Measurements from ENCODE around the gene KCNAB2. TPM values are rescaled to one million over a fixed set of nuclear protein-coding genes. Genes with fewer than 3 reads are reported as not detected.
"Not testable (repeated sequence)": the region's sequence is repeated elsewhere in the genome, so short reads cannot be mapped to it uniquely, and the experiment has no call there.

Gene KCNAB2
- total RNA-seq, 6 experiments from 2014 or later, result 4.4 to 14.8 (median 6.9) TPM

- TF ChIP-seq CTCF (IDR thresholded peaks at IDR 0.05) (no peak), POLR2A (IDR thresholded peaks at IDR 0.05) (no peak)
- intact Hi-C loops (cut with DNase I), result no loop called here
- no peak for DNase-seq
- ATAC-seq, result no peak
- Histone ChIP-seq H3K27ac (no peak overlapping the region), H3K4me3 (no peak overlapping the region), H3K4me1 (no peaks in the 10 kb centered on the region), H3K9me3 (no peaks in the 10 kb centered on the region), H3K36me3 (no peaks in the 10 kb centered on the region), H3K27me3 (no peaks in the 10 kb centered on the region)
- WGBS (ENCODE audit: insufficient coverage, low coverage, low lambda C conversion rate, missing lambda C conversion rate), result 75% methylated on average over 6 of the region's 15 CpGs
Measured at GRCh38 chr1:6073480-6074053, 27.9 kb downstream of the KCNAB2 start.

- Histone ChIP-seq H3K4me3 (no peak overlapping the region), H3K36me3 (no peaks in the 10 kb centered on the region), H3K9me3 (no peaks in the 10 kb centered on the region), H3K27ac (no peak overlapping the region), H3K27me3 (no peaks in the 10 kb centered on the region), H3K4me1 (no peaks in the 10 kb centered on the region)
- DNase-seq (no peak), ATAC-seq (no peak)
- intact Hi-C loops (cut with DNase I), result no loop called here
- TF ChIP-seq CTCF (IDR thresholded peaks at IDR 0.05), result no peak
- TF ChIP-seq POLR2A (IDR thresholded peaks at IDR 0.05), result no peak
- WGBS (ENCODE audit: insufficient coverage, low coverage, low lambda C conversion rate, missing lambda C conversion rate), result 85% methylated on average over 6 of the region's 21 CpGs
Measured at GRCh38 chr1:6074192-6074901, 28.7 kb downstream of the KCNAB2 start.

GRCh38 chr1:6075748-6076147 lies 30.1 kb downstream of the KCNAB2 start:
- no peak for DNase-seq
- 83% methylated on average over 1 of the region's 3 CpGs for WGBS (ENCODE audit: insufficient coverage, low coverage, low lambda C conversion rate, missing lambda C conversion rate)
- no peaks in the 10 kb centered on the region for H3K4me1 ChIP-seq
- no peaks in the 10 kb centered on the region for H3K27me3 ChIP-seq
- H3K27ac ChIP-seq, result no peak overlapping the region
- no peak for TF ChIP-seq CTCF (IDR thresholded peaks at IDR 0.05)
- TF ChIP-seq POLR2A (IDR thresholded peaks at IDR 0.05), result no peak
- H3K9me3 ChIP-seq, result no peaks in the 10 kb centered on the region
- intact Hi-C loops (cut with DNase I), result no loop called here
- no peaks in the 10 kb centered on the region for H3K36me3 ChIP-seq
- no peak for ATAC-seq
- no peak overlapping the region for H3K4me3 ChIP-seq

GRCh38 chr1:6077061-6077460 lies 31.4 kb downstream of the KCNAB2 start:
- H3K36me3 ChIP-seq; H3K4me3 ChIP-seq; H3K4me1 ChIP-seq; H3K27me3 ChIP-seq; DNase-seq; intact Hi-C loops (cut with DNase I); H3K27ac ChIP-seq; ATAC-seq; H3K9me3 ChIP-seq: not testable (repeated sequence)
- WGBS (ENCODE audit: insufficient coverage, low coverage, low lambda C conversion rate, missing lambda C conversion rate), result 65% methylated on average over 6 of the region's 8 CpGs

GRCh38 chr1:6077506-6077905 lies 31.8 kb downstream of the KCNAB2 start:
- Histone ChIP-seq H3K36me3 (no peaks in the 10 kb centered on the region), H3K4me3 (no peak overlapping the region), H3K27ac (no peak overlapping the region), H3K4me1 (no peaks in the 10 kb centered on the region), H3K27me3 (no peaks in the 10 kb centered on the region), H3K9me3 (no peaks in the 10 kb centered on the region)
- DNase-seq, result no peak
- intact Hi-C loops (cut with DNase I), result no loop called here
- no peak for ATAC-seq
- 100% methylated on average over 1 of the region's 19 CpGs for WGBS (ENCODE audit: insufficient coverage, low coverage, low lambda C conversion rate, missing lambda C conversion rate)
- TF ChIP-seq POLR2A (IDR thresholded peaks at IDR 0.05), result no peak
- TF ChIP-seq CTCF (IDR thresholded peaks at IDR 0.05), result no peak

All from right lobe of liver (tissue), 6 donors.